ENCODE results near the gene FBXO41.

DNA sequence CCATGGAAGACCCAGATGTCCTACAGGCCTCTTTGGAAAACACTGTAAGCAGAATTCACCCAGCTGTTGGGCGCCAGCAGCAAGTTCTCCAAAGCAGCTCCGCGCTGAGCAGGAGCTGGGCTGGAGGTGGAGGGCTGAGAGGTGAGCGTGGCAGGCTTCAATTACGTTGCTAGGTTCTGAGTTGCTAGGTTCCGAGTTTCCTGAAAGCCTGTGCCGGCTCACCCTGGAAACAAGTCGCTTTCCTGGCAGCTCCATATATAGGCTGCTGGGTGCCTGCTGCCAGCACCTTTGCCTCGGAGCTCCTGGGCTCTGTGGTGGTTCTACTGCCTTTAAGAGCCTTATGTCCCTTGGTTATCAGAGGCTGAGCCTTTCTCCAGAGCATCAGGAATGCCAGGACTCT lies 23.4 kb upstream of the FBXO41 start:
- TF ChIP-seq, protein P1, sequence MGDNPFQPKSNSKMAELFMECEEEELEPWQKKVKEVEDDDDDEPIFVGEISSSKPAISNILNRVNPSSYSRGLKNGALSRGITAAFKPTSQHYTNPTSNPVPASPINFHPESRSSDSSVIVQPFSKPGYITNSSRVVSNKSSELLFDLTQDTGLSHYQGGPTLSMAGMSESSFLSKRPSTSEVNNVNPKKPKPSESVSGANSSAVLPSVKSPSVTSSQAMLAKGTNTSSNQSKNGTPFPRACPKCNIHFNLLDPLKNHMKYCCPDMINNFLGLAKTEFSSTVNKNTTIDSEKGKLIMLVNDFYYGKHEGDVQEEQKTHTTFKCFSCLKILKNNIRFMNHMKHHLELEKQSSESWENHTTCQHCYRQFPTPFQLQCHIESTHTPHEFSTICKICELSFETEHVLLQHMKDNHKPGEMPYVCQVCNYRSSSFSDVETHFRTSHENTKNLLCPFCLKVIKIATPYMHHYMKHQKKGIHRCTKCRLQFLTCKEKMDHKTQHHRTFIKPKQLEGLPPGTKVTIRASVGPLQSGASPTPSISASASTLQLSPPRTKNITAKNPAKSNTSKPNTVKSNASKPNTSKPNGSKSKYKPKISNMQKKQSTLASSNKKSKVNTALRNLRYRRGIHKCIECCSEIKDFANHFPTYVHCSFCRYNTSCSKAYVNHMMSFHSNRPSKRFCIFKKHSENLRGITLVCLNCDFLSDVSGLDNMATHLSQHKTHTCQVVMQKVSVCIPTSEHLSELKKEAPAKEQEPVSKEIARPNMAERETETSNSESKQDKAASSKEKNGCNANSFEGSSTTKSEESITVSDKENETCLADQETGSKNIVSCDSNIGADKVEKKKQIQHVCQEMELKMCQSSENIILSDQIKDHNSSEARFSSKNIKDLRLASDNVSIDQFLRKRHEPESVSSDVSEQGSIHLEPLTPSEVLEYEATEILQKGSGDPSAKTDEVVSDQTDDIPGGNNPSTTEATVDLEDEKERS (tag by site-specific recombination; IDR thresholded peaks at IDR 0.05) = no peak
- TF ChIP-seq RBAK (tag by site-specific recombination; IDR thresholded peaks at IDR 0.05) = no peak
- no peak for TF ChIP-seq ZSCAN30 (tag by site-specific recombination; IDR thresholded peaks at IDR 0.05)
- TF ChIP-seq, protein P2, sequence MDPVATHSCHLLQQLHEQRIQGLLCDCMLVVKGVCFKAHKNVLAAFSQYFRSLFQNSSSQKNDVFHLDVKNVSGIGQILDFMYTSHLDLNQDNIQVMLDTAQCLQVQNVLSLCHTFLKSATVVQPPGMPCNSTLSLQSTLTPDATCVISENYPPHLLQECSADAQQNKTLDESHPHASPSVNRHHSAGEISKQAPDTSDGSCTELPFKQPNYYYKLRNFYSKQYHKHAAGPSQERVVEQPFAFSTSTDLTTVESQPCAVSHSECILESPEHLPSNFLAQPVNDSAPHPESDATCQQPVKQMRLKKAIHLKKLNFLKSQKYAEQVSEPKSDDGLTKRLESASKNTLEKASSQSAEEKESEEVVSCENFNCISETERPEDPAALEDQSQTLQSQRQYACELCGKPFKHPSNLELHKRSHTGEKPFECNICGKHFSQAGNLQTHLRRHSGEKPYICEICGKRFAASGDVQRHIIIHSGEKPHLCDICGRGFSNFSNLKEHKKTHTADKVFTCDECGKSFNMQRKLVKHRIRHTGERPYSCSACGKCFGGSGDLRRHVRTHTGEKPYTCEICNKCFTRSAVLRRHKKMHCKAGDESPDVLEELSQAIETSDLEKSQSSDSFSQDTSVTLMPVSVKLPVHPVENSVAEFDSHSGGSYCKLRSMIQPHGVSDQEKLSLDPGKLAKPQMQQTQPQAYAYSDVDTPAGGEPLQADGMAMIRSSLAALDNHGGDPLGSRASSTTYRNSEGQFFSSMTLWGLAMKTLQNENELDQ (tag by site-specific recombination; IDR thresholded peaks at IDR 0.05; ENCODE audit: low read depth) = no peak
- no peak for TF ChIP-seq ZNF174 (tag by site-specific recombination; IDR thresholded peaks at IDR 0.05)
- TF ChIP-seq, protein P3, sequence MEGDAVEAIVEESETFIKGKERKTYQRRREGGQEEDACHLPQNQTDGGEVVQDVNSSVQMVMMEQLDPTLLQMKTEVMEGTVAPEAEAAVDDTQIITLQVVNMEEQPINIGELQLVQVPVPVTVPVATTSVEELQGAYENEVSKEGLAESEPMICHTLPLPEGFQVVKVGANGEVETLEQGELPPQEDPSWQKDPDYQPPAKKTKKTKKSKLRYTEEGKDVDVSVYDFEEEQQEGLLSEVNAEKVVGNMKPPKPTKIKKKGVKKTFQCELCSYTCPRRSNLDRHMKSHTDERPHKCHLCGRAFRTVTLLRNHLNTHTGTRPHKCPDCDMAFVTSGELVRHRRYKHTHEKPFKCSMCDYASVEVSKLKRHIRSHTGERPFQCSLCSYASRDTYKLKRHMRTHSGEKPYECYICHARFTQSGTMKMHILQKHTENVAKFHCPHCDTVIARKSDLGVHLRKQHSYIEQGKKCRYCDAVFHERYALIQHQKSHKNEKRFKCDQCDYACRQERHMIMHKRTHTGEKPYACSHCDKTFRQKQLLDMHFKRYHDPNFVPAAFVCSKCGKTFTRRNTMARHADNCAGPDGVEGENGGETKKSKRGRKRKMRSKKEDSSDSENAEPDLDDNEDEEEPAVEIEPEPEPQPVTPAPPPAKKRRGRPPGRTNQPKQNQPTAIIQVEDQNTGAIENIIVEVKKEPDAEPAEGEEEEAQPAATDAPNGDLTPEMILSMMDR (tag by site-specific recombination; IDR thresholded peaks at IDR 0.05) = no peak
- no peak for TF ChIP-seq ZNF670 (tag by site-specific recombination; IDR thresholded peaks at IDR 0.05; ENCODE audit: low read depth)
- TF ChIP-seq ZNF24 (tag by site-specific recombination; IDR thresholded peaks at IDR 0.05) = no peak
- no peak for TF ChIP-seq ZNF837 (tag by site-specific recombination; IDR thresholded peaks at IDR 0.05)
- no peak for TF ChIP-seq ZNF350 (tag by site-specific recombination; IDR thresholded peaks at IDR 0.05)

Measured in HEK293 (cell line).